ENCODE data around the gene TEX54.
A peak's percentile ranks its signal among the peaks of the same experiment; 100 is the strongest.
"Not testable (repeated sequence)": the region's sequence is repeated elsewhere in the genome, so short reads cannot be mapped to it uniquely, and the experiment has no call there.

Gene TEX54

GRCh38 chr11:62832336-62833234 is at the start of gene TEX54:
Gene TEX54 (minus strand): TSS chr11:62832841.
- DNase-seq: peak; percentile 25

DNA sequence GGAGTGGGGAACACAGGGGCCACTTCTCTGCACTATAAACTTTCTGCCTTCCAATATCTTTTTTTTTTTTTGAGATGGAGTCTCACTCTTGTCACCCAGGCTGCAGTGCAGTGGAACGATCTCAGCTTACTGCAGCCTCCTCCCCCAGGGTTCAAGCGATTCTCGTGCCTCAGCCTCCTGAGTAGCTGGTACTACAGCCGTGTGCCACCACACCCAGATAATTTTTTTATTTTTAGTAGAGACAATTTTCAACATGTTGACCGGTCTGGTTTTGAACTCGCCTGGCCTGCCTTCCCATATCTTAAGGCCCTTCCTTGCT is 49.7 kb upstream of the TEX54 start:
- DNase-seq: no peak

- peak; percentile 98 for DNase-seq
These were observed 49.2 kb upstream of the TEX54 start for GRCh38 chr11:62881579-62882430.

- DNase-seq: peak; percentile 89
These were observed 48.4 kb upstream of the TEX54 start, which contains the start of gene SLC3A2 for GRCh38 chr11:62880803-62881578. Gene SLC3A2 (plus strand): TSS chr11:62880896. CDS start chr11:62881024, 128 bp downstream.

DNA sequence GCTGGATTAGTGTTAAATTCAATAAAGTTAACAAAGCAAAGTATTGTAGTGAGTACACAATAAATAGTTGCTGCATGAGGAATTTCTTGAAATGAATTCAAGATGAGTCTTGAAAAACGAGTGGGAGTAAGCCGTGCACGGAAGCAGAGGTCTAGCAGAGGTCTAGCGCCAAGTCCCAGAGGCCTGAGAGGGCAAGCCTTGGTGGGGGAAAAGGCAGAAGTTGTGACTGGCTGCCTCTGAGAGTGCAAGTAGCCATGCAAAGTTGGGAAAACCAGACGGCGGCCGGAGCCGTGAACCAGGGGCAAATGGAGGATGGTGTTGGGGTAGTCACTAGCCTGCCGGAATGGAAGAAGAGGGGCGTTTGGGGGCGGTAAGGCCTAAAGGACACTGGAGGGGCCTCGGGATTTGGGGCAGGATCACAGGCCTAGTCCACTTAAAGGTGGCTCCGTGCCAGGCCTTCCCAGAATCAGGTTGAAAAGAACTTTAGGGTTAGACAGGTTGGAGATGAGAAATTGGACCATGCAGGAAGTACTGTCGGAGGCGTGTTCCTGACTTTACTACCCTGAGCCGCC is 47.7 kb upstream of the TEX54 start:
- DNase-seq: peak; percentile 71

GRCh38 chr11:62879235-62879978 is 46.8 kb upstream of the TEX54 start:
- DNase-seq: no peak

DNA sequence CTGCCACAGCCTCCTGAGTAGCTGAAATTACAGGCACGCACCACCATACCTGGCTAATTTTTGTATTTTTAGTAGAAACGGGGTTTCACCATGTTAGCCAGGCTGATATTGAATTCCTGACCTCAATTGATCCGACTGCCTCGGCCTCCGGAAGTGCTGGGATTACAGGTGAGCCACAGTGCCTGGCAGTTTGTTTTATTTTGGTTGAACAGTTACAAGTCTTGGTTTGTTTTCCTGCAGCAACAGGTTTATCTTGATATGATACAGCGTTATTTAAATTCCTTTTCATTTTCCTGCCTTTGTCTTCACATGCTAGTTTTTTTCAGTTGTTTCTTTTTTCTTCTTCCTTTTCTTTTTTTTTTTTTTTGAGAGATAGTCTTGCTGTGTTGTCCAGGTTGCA is 44.1 kb upstream of the TEX54 start:
- DNase-seq: no peak

DNA sequence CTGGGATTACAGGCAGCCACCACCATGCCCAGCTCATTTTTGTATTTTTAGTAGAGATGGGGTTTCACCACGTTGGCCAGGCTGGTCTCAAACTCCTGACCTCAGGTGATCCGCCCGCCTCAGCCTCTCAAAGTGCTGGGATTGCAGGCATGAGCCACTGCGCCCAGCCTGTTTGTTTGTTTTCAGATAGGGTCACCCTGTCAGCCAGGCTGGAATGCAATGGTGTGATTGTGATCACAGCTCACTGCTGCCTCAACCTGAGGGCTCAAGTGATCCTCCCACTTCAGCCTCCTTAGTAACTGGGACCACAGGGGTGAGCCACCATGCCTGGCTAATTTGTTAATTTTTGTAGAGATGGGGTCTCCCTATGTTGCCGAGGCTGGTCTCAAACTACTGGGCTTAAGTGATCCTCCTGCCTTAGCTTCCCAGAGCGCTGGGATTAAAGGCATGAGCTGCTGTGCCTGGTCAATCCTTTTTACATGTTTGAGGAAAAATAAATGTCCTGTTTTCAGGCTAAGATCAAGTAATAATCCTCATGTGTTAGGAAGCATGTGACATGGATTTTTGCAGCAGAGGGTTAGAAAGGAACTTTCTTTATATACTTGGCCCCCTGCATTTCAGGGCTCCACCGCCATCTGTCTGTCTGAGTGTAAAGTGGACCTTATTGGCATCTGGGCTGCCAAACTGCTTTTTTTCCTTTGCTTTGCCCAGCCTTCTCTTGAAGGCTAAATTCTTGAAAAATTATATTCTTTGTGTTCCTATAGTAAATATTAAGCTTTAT is 43.2 kb upstream of the TEX54 start:
- no peak for DNase-seq

DNA sequence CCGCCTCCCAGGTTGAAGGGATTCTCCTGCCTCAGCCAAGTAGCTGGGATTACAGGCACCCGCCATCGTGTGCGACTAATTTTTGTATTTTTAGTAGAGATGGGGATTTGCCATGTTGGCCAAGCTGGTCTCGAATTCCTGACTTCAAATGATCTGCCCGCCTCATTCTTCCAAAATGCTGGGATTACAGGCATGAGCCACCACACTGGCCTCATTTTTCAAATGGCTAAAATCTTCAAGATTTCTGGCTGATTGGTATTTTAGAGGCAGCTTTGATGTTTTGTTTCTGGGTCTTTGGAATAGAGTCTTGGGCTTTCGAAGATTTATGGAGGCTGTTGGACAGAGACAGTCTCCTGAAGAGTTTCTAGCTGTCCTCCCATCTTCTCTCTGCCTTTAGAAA is 42.2 kb upstream of the TEX54 start:
- no peak for DNase-seq

- no peak for DNase-seq
These were observed 33.0 kb upstream of the TEX54 start for GRCh38 chr11:62865635-62866034.

DNA sequence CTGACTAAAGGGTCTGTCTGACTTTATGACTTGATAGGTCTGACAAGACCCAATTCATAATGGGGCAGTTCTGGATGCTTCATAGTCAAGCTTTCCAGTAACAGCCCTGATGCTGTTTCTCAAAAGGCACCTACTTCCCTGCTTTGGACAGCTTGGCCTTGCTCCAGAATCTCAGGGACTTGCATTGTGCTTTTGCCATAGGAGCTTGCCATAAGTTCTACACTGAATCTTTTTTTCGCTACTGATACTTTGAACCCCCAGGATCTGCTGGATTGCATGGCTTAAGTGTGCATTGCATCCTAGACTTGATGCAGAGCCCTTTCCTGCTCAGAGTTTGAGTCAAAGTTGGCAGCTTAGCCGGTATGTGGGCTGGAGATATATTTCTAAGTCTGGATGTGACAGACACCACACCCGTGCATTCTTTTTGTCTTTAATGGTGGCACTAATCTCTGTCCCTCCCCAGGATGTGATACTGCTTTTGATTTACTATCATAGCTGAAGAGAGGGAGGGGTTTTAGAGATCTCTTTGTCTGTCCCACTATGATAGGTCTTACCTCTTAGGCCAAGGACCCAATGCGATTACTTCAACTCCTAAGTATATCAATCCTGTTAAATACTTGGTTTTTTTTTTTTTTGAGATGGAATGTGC is 31.2 kb upstream of the TEX54 start:
- DNase-seq: no peak

DNA sequence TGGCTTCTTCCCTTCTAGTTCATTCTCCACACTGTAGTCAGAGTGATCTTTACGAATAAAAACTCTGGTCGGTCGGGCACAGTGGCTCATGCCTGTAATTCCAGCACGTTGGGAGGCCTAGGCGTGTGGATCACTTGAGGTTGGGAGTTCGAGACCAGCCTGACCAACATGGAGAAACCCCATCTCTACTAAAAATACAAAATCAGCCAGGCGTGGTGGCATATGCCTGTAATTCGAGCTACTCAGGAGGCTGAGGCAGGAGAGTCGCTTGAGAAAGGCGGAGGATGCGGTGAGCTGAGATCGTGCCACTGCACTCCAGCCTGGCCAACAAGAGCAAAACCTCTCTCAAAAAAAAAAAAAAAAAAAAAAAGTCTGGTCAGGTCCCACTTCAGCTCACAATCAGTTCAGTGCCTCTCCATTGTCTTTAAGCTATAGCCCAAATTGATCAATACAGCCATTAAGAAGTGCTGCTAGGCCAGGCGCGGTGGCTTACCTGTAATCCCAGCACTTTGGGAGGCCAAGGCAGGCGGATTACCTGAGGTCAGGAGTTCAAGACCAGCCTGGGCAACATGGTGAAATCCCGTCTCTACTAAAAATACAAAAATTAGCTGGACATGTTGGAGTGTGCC is 29.0 kb upstream of the TEX54 start:
- DNase-seq: not testable (repeated sequence)

DNA sequence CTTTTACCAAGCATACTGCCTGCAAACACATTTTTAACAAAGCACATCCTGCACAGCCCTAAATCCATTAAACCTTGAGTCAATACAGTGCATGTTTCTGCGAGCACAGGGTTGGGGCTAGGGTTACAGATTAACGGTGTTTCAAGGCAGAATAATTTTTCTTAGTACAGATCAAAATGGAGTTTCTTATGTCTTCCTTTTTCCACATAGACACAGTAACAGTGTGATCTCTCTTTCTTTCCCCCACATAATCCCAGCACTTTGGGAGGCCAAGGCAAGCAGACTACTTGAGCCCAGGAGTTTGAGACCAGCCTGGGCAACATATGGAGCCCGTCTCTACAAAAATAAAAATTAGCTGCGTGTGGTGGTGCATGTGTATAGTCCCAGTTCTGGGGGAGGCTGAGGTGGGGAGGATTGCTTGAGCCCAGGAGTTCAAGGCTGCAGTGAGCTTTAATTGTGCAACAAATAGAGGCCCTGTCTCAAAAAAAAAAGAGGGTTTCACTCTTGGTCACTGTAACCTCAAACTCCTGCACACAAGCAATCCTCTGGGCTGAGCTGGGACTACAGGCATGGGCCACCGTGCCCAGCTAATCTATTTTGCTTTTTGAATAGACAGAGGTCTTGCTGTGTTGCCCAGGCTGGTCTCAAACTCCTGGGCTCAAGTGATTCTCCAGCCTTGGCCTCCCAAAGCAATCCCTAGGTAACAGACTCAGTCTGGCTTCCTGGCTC is 28.4 kb upstream of the TEX54 start:
- no peak for DNase-seq

DNA sequence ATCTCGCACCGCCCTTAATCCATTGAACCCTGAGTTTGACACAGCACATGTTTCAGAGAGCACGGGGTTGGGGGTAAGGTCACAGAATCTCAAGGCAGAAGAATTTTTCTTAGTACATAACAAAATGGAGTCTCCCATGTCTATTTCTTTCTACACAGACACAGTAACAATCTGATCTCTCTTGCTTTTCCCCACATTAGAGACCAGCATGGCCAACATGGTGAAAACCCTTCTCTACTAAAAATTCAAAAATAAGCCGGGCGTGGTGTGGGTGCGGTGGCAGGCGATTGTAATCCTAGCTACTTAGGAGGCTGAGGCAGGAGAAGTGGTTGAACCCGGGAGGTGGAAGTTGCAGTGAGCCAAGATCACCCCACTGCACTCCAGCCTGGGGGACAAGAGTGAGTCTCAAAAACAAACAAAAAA is 26.7 kb upstream of the TEX54 start:
- DNase-seq: not testable (repeated sequence)

GRCh38 chr11:62858201-62858600 is 25.6 kb upstream of the TEX54 start:
- no peak for DNase-seq

DNA sequence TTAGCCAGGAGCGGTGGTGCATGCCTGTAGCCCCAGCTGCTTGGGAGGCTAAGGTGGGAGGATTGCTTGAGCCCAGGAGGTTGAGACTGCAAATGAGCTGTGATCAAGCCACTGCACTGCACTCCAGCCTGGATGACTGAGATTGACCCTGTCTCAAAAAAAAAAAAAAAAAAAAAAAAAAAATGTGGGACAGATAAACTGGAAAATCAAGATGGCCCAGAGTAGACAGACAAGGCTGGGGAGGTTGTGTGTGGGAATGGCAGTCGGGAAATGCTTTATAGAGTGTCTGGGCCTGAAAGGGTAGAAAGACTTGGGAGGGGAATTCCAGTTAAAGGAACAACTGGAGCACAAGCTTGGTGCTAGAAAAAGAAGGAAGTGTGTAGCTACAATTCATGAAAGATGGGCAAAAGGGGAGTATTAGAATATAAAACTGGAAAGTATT is 24.9 kb upstream of the TEX54 start:
- no peak for DNase-seq

DNA sequence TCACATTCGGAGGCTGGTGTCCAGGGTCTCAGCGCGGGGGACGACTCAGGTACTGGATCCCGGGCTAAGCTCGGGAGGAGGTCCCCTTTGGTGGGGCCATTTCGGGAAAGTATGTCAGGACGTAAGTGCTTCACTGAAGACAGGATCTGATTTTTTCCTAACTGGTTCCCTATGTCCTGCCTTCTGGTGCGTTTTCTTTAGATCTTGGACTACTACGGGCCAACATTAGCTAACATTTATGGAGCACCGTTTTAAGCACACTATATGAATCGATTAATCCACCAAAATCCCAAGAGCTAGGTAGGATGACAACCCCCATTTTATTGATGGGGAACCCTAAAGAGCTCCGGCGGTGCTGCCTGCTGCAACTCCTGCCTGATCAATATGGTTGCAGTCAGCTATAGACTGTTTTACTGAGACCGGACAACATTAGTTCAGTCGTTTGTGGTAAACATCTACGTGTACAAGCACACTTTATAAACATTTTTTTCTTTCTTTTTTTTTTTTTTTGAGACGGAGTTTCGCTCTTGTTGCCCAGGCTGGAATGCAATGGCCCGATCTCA is 23.8 kb upstream of the TEX54 start:
- no peak for DNase-seq

GRCh38 chr11:62855571-62856332 is 23.1 kb upstream of the TEX54 start:
- peak; percentile 99 for DNase-seq

All from activated CD4-positive, alpha-beta T cell treated with anti-CD3 and anti-CD28 coated beads for 48 hours (primary cell).